HCT116 (cell line): ENCODE measurements around the gene FNDC3B.

ENCODE experiments used
- POLR2A ChIP-seq: IDR thresholded peaks from 2 replicates; pipeline ENCODE4 v1.7.0; 2011; ENCODE audit warnings: borderline replicate concordance; ENCODE audit not compliant: insufficient read depth, insufficient read length; ENCODE audit errors: extremely low read depth
- TF ChIP-seq, protein P1 (sequence below), 3 experiments: fragments of 200-600 bp in 1 of 3; sonication (generic) in 1 of 3; IDR thresholded peaks in 2 of 3; conservative IDR thresholded peaks in 1 of 3; 2 replicates each; pipeline ENCODE4 v1.5.1; 2012 to 2017; ENCODE audit warnings: low read depth in 2 of 3, low read length in 2 of 3, antibody characterized with exemption in 1 of 3, borderline replicate concordance in 1 of 3, control low read depth in 1 of 3, mild to moderate bottlenecking in 1 of 3, mixed read lengths in 1 of 3, mixed run types in 1 of 3, moderate library complexity in 1 of 3; ENCODE audit not compliant: insufficient read depth in 1 of 3

DNA sequence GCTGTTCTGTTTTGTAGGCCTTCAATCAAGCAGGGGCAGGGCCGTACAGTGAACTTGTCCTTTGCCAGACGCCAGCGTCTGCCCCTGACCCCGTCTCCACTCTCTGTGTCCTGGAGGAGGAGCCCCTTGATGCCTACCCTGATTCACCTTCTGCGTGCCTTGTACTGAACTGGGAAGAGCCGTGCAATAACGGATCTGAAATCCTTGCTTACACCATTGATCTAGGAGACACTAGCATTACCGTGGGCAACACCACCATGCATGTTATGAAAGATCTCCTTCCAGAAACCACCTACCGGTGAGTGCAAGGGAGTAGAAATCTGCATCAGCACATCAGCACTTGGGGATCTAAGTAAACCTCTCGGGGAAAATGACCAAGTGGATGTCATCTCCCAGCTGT lies 313.4 kb downstream of the FNDC3B start:
- TF ChIP-seq, protein P1, sequence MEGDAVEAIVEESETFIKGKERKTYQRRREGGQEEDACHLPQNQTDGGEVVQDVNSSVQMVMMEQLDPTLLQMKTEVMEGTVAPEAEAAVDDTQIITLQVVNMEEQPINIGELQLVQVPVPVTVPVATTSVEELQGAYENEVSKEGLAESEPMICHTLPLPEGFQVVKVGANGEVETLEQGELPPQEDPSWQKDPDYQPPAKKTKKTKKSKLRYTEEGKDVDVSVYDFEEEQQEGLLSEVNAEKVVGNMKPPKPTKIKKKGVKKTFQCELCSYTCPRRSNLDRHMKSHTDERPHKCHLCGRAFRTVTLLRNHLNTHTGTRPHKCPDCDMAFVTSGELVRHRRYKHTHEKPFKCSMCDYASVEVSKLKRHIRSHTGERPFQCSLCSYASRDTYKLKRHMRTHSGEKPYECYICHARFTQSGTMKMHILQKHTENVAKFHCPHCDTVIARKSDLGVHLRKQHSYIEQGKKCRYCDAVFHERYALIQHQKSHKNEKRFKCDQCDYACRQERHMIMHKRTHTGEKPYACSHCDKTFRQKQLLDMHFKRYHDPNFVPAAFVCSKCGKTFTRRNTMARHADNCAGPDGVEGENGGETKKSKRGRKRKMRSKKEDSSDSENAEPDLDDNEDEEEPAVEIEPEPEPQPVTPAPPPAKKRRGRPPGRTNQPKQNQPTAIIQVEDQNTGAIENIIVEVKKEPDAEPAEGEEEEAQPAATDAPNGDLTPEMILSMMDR (IDR thresholded peaks at IDR 0.05 in 2 of 3, conservative IDR thresholded peaks at IDR 0.05 in 1 of 3; ENCODE audit: borderline replicate concordance in 1 of 3, insufficient read depth in 1 of 3, low read depth in 2 of 3, low read length in 2 of 3) = no peak
- TF ChIP-seq POLR2A = no peak
